GM19043 (cell line): ENCODE measurements around the gene PRRC1.
A peak's percentile ranks its signal among the peaks of the same experiment; 100 is the strongest.
"Not testable (repeated sequence)": the region's sequence is repeated elsewhere in the genome, so short reads cannot be mapped to it uniquely, and the experiment has no call there.

Experiments
- ATAC-seq: cut with Tn5 transposase; IDR thresholded peaks from one replicate; pipeline ENCODE4 v1.9.1; 2021; ENCODE audit warnings: low read depth; ENCODE audit not compliant: unreplicated experiment

The PRRC1 gene

DNA sequence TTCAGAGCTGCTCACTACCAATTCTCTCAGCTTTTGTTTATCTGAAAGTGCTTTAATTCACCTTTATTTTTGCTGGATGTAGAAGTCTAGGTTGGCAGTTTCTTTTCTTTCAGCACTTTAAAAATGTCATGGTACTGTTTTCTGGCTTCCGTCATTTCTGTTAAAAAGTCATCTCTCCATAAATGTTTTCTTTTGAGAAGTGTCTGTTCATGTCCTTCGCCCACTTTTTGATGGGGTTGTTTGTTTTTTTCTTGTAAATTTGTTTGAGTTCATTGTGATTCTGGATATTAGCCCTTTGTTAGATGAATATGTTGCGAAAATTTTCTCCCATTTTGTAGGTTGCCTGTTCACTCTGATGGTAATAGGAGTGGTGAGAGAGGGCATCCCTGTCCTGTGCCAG is 23.1 kb downstream of the PRRC1 start:
- not testable (repeated sequence) for ATAC-seq

DNA sequence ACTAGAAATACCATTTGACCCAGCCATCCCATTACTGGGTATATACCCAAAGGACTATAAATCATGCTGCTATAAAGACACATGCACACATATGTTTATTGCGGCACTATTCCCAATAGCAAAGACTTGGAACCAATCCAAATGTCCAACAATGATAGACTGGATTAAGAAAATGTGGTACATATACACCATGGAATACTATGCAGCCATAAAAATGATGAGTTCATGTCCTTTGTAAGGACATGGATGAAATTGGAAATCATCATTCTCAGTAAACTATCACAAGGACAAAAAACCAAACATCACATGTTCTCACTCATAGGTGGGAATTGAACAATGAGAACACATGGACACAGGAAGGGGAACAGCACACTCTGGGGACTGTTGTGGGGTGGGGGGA is 27.8 kb downstream of the PRRC1 start:
- ATAC-seq: not testable (repeated sequence)

DNA sequence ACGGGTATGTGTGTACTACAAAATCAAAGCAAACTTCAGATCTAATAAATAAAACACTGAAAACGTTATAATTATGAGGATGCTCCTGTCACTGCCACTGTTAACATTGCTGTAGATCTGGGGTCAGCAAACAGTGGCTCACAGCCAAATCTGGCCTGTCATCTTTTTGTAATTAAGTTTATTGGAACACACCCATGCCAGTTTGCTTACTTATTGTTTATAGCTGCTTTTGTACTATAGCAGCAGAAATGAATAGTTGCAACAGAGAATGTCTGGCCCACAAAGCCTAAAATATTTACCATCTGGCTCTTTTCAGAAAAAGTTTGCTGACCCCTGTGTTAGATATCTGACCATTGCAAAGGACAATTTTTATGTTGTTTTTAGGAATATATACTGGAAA is 32.1 kb downstream of the PRRC1 start:
- ATAC-seq: no peak

DNA sequence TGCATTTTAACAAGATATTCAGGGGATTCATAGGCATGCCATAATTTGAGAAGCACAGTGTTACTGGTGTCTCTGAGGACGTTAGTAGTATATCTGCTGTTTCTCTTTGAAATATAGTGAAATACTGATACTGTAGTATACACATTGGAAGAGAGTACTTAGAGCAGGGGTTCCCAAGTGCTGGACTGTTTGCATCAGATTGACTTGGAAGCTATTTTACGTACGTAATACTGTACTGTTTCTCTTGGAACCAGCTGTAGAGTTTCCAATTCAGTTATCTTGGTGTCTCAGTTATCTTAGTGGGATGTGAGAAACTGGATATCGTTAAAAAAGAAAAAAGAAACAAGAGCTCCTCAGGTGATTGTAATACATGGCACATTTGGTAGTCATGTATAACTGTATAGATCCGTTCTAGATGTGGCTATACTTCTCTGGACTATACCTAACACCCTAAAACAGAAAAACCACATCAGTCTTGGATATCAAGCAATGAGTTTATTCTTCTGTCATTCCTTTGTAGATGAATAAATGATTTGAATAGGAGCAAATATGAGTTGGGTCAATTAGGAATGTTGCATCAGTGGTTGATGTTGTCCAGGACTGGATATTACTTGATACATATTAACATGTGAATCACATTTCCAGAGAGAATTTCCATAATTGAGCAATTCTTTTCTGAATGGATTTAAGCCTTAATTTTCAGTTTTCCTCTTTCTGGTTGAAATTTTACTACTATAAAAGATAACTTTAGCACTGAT is 33.4 kb downstream of the PRRC1 start:
- ATAC-seq: no peak

DNA sequence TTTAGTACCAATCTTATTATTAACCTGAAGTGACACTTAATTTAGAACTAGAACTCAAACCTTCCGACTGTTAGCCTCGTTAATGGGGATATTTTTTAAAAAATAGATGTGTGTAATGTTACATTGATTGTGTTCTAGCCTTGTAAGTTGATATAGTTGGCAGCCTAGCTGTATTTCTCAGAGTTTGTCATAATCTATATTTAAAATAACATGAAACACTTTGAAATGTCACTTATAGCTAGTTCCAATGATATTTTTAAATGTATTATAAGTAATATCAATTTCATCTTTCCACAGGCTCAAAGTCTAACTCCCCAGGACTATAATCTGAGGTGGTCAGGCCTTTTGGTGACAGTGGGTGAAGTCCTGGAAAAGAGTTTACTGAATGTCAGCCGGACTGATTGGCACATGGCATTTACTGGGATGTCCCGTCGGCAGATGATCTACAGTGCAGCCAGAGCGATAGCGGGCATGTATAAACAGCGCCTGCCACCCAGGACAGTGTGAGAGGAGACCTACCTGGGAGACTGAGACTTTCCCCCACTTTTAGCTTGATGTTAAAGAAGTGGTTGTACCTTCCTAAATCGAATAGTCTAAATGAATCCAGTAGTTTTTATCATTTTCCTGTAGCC is 34.1 kb downstream of the PRRC1 start:
- no peak for ATAC-seq

DNA sequence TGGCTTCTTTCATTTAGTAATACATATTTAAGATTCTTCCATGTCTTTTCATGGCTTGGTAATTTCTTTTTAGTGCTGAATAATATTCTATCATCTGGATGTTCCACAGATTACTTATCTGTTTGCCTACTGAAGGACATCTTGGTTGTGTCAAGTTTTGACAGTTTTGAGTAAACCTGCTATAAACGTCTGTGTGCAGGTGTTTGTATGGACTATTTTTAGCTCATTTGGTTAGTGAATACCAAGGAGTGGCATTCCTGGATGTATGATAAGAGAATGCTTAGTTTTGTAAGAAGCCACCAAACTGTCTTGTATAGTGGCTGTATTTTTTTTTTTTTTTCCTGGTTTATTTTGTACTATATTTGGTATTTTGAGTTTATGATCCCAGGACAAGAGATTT is 38.4 kb downstream of the PRRC1 start:
- no peak for ATAC-seq

DNA sequence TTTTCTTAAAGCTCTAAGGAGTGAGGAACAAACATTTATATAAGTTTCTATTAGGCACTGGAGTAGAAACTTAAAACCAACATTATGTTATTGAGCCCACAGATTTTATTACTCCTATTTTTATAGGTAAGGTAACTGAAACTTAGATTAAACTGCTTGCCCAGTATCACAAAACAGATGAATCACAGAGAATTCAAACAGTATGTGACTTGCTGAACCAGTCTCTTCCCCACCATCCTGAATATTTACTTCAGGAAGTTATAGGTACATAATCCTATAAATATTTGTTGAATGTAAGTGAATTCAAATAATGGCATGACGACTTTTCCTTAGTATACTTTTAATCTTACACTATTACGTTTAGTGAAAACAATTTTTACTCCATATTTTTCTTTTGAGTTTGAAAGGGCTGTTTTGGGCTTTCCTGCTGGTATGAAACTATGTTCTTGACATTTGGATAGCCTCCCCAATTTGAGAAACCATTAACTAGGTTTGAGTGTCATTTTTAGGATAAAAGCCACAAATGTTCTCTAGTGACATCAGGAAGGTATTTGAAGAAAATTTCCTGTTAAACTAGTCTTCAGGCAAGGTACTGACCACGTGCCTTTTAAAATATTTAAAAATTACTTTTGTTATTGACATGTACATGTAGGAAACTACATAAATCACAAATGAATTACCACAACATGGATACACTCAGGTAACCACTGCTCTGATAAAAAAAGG is 39.3 kb downstream of the PRRC1 start:
- no peak for ATAC-seq

DNA sequence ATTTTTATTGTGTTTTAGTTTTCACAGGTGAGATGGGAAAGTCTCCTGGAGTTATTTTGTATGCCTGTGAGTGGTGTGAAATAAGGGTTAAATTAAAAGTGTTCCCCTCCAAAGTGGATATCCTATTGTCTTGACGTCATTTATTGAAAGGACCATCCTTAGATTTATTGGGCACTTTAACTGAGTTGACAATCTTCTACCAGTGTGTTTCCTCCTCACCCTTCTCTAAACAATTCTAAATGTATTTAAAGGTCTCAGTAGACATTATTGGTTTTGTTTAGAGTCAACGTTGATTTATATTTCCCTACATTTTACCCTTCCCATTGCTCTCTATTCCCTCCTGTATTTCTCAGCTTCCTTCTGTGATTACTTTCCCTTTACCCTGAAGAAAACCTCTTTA is 40.8 kb downstream of the PRRC1 start:
- no peak for ATAC-seq

DNA sequence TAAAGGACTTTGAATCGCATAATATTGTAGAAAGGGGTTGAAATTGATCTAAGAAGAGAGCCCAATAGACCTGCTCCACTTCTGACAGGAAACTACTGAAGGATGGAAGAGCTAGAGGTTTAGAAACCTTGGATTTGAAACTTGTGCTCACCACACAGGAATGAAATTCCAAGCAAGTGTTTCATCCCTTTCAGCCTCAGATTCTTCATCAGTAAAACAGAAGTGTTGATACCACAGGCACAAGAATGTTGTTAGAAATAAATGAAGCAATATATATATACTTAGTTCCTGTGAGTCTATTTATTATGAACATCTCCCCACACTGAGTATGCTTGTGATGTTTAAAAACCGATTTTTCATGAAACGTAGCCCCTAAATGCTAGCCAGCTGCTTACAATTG is 43.8 kb downstream of the PRRC1 start:
- ATAC-seq: no peak

DNA sequence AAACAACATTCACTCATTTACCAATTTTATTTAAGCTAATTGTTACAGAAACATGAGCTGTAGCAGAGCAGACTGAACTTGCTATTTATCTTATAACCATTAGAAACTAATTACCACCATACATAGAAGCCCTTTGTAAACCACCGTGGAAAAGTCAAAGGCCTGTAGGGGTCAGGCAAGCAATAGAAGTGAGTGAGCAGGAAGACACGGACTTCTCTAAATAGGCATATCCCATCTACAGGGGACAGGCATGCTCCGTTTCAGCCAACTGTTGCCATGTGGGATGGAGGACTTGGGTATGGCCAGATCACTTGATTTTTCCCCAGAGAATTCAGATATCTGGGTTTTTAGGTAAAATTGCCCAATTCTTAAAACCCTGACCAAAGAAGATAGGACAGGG is 44.8 kb downstream of the PRRC1 start:
- no peak for ATAC-seq

DNA sequence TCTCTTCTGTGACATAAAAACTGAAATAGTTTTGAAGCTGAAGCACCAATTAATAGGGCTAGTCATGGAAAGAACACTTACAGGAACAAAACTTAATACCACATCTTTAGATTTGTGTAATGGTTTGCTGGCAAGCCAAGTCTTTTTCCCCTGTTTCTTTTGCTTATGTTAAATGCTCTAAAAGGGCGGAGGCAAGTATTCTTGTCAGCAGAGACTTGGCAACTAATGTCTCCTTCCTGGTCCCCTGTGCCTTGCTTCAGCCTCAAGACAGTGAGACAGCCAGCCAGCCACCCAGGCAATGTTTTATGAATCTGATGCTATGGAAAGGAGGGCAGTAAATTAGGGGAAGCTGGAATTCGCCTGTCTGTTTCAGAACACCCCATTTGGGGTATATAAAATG is 45.7 kb downstream of the PRRC1 start:
- ATAC-seq: no peak

DNA sequence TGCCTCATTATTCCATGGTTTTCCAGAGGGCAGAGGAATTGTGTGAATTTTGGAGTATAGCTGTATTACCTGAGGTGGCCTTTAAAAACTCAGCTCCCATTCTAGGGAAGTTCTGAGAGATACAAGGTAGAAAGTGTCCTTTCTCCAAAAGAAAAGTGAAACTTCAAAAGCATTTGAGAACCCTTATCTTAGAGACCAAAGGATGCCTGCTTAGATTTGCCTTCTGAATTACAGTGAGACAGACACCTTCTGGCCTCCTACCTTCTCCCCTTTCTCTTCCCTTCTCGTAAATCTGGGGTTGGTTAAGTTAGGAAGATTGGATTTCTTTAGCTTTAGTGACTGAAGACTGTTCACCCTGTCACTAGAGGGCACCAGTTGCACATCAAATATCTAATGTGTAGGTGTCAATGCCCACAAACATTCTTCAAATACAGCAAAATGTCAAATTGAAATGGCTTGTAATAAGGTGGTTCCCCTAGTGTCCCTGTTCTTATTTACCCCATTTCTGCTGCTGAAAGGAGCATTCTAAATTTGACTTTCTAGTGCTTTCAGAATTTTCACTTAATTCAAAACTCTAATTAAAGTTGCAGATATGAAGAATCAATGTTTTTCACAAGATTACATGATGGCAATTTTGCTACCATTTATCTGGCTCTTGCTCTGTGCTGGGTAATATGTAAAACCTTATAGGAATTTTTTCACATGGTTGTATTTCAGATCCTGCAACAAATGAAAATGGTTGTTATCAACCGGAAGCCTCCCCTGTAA is 46.7 kb downstream of the PRRC1 start:
- ATAC-seq: peak; percentile 39

DNA sequence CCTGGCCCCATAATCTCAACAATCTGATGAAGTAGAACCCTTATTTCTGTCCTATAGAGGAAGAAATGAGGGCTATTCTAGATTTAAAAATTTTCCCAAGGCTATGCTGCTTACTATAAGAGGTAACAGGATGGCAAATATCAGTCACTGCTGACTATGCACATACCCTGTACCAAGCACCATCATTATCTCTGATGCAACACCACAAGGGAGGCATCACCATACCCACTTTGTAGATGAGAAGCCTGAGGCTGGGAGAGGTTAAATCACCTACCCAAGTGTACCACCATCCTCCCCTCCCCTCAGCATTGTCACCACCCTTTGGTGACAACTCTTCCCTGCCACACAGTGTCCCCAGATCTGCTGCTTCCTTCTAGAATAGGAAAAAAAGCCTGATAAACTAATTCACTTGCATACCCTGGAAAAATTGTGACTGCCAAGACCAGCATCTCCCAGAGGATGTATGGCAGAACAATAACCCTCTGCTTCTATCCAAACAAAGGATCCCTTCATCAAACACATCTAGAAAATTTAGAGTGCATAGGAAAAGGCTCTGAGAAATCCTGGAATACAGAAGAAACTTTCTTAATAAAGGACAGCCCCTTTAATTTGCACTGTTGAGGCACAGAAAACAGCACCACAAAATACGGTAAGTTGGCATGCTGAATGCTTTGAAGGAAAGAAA is 48.3 kb downstream of the PRRC1 start:
- ATAC-seq: no peak

DNA sequence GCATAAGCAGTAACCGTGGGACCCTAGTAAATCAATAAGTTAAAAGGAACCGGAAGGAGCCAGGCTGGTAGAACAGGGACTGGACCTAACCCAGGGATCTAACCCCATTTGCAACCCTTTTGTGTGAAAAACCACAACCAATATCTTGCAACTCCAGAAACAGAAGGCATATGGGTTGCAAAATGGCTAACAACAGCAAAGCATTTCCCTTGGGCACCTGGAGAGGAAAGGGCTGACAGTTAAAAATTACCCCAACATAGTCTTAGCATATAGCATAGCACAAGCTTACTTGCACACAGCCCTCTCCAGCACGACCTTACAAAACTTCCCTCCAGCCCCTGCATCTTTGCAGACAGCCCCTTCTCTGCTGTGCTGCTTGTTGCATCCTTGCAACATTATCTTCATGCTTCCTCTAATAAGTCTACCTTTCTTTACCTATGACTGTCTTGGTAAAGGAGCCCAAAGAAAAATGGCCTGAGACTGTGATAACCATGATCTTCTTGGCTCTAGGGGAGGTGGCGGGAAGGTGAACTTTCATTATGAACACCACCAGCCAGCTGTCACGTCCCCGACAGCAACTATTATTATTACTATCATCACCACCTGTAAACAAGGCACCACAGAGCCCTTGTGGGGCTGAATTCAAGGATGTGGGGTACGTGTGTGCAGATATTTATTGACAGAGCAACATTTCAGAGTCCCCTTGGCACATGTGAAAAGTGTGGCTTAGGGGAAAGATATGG is 49.8 kb downstream of the PRRC1 start:
- peak; percentile 63 for ATAC-seq

DNA sequence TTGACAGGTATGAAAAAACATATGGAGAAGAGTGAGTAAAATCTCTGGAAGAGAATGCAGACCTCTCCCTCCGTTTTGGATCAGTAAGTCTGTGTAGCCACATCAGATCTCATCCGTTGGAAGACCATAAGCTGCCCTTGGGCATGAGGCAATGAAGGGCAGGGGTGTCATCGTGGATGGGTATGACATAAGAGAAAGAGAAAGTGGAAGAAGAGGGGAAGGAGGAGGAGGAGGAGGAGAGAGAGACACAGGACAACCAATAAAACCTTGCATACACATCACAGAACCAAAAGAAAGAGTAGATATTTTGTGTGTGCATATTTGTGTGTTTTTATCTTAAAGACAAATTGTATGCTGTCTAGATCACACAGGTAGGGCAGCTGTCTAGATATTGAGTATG is 50.7 kb downstream of the PRRC1 start:
- ATAC-seq: no peak

DNA sequence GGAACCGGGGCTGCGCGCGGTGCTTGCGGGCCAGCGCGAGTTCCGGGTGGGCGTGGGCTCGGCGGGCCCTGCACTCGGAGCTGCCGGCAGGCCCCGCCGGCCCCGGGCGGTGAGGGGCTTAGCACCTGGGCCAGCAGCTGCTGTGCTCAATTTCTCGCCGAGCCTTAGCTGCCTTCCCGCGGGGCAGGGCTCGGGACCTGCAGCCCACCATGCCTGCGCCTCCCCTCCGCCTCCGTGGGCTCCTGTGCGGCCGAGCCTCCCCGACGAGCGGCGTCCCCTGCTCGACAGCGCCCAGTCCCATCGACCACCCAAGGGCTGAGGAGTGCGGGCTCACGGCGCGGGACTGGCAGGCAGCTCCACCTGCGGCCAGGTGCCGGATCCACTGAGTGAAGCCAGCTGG is 52.0 kb downstream of the PRRC1 start:
- not testable (repeated sequence) for ATAC-seq

DNA sequence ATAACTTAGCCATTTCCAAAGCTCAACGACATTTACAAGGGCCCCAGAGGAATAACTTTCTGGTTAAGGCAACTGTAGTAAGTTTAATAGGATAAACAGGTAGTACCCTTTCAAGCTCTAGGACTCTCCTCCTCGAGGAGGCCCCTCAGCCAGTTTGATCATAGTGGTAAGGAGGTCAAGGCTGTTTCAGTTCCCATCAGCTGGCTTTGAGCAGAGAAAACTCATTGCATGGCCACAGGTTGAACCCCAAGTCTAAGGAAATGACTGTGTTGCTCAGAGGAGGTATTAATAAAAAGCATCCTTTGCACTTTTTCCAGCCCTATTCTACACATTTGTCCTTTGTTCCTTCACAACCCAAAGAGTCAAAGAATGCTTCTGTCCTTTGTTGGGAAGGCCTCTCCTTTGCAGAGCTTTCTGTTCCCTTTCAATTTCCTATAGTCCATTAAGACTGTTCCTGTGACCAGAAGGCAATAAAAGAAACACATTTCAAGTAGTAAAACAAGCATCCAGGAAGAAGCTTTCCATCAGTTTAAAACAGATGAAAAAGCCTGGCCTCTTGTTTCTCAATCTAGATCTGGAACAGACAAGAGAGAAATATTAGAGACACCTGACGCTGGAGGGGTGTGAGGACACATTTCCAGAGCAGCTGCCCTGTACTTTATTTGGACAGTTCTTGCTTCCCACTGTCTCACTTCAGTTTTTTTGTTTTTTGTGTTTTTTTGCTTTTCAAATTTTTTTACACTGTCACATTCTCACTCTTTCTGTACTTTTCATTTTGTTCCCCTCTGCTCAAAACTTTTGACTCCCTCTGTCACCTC is 54.1 kb downstream of the PRRC1 start:
- peak; percentile 44 for ATAC-seq

DNA sequence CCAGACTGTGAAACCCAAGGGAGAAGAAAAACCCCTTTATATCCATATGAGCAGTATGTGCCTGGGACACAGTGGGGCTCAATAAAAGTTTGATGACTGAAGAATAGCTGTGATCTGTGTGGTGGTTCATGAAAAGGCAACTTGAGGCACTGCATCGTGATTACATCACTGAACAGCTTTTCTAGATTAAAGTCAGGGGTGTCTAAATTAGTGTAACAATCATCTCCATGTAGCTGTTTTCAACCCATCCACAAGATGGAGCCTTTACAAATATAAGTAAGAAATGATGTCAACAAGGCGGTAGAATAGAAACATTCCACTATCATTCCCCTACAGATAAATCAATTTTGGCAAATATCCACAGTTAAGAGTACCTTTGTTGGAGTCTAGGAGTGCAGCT is 55.5 kb downstream of the PRRC1 start:
- ATAC-seq: no peak
